Astrocyte (in vitro differentiated cells and primary cell): ENCODE results near the gene ZFYVE26.

Source experiments
- EZH2 ChIP-seq: IDR thresholded peaks from 2 replicates; pipeline ENCODE4 v1.6.1; 2012; ENCODE audit warnings: mild to moderate bottlenecking, low read length, inconsistent platforms; ENCODE audit not compliant: insufficient read depth
- TF ChIP-seq, protein P1 (sequence below): IDR thresholded peaks from 2 replicates; pipeline ENCODE4 v1.5.1; 2011; ENCODE audit warnings: low read depth, mild to moderate bottlenecking, inconsistent platforms, low read length, moderate library complexity; ENCODE audit not compliant: insufficient read depth

GRCh38 chr14:67798731-67799130 lies 17.7 kb downstream of the ZFYVE26 start:
- TF ChIP-seq, protein P1, sequence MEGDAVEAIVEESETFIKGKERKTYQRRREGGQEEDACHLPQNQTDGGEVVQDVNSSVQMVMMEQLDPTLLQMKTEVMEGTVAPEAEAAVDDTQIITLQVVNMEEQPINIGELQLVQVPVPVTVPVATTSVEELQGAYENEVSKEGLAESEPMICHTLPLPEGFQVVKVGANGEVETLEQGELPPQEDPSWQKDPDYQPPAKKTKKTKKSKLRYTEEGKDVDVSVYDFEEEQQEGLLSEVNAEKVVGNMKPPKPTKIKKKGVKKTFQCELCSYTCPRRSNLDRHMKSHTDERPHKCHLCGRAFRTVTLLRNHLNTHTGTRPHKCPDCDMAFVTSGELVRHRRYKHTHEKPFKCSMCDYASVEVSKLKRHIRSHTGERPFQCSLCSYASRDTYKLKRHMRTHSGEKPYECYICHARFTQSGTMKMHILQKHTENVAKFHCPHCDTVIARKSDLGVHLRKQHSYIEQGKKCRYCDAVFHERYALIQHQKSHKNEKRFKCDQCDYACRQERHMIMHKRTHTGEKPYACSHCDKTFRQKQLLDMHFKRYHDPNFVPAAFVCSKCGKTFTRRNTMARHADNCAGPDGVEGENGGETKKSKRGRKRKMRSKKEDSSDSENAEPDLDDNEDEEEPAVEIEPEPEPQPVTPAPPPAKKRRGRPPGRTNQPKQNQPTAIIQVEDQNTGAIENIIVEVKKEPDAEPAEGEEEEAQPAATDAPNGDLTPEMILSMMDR = no peak
- no peak for TF ChIP-seq EZH2
